ENCODE results near the gene PPM1B. TPM values are rescaled to one million over a fixed set of nuclear protein-coding genes. Genes with fewer than 3 reads are reported as not detected.

The PPM1B gene
- total RNA-seq, 4 donors from 2014 or later, result 14.9 to 53.8 (median 19.1) TPM

GRCh38 chr2:44187251-44187650, 18.6 kb downstream of the PPM1B start:
- peaks cover 0 to 46% (median 4%) of the 10 kb centered on the region in 3 donors for H3K4me1 ChIP-seq
- no peak for TF ChIP-seq POLR2A (IDR thresholded peaks at IDR 0.05)
- TF ChIP-seq, protein P1, sequence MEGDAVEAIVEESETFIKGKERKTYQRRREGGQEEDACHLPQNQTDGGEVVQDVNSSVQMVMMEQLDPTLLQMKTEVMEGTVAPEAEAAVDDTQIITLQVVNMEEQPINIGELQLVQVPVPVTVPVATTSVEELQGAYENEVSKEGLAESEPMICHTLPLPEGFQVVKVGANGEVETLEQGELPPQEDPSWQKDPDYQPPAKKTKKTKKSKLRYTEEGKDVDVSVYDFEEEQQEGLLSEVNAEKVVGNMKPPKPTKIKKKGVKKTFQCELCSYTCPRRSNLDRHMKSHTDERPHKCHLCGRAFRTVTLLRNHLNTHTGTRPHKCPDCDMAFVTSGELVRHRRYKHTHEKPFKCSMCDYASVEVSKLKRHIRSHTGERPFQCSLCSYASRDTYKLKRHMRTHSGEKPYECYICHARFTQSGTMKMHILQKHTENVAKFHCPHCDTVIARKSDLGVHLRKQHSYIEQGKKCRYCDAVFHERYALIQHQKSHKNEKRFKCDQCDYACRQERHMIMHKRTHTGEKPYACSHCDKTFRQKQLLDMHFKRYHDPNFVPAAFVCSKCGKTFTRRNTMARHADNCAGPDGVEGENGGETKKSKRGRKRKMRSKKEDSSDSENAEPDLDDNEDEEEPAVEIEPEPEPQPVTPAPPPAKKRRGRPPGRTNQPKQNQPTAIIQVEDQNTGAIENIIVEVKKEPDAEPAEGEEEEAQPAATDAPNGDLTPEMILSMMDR (IDR thresholded peaks at IDR 0.05), result no peak
- H3K36me3 ChIP-seq, result no peaks in the 10 kb centered on the region
- no peak overlapping the region for H3K27ac ChIP-seq
- H3K4me3 ChIP-seq, result no peak overlapping the region
- H3K9me3 ChIP-seq, result no peaks in the 10 kb centered on the region
- no peak for DNase-seq
- 76 to 93% methylated on average over 4 of the region's 4 CpGs for WGBS, 2 donors
- intact Hi-C loops (cut with DNase I), result no loop called here
- H3K27me3 ChIP-seq, result no peaks in the 10 kb centered on the region

GRCh38 chr2:44188696-44189095, 20.0 kb downstream of the PPM1B start:
- no peak overlapping the region for H3K27ac ChIP-seq
- H3K4me1 ChIP-seq, result peaks cover 0 to 43% (median 4%) of the 10 kb centered on the region in 3 donors
- intact Hi-C loops (cut with DNase I), result no loop called here
- H3K9me3 ChIP-seq, result no peaks in the 10 kb centered on the region
- no peaks in the 10 kb centered on the region for H3K36me3 ChIP-seq
- DNase-seq, result no peak
- 97 to 100% methylated on average over 2 to 3 of the region's 3 CpGs for WGBS, 2 donors
- TF ChIP-seq POLR2A (IDR thresholded peaks at IDR 0.05), result no peak
- TF ChIP-seq, protein P1 (IDR thresholded peaks at IDR 0.05), result no peak
- no peak overlapping the region for H3K4me3 ChIP-seq
- H3K27me3 ChIP-seq, result no peaks in the 10 kb centered on the region

GRCh38 chr2:44189104-44189503, 20.4 kb downstream of the PPM1B start:
- H3K27ac ChIP-seq, result no peak overlapping the region
- TF ChIP-seq, protein P1 (IDR thresholded peaks at IDR 0.05), result no peak
- no peak for TF ChIP-seq POLR2A (IDR thresholded peaks at IDR 0.05)
- WGBS, 2 donors, result 87 to 90% methylated on average over 4 of the region's 4 CpGs
- no peak for DNase-seq
- peaks cover 0 to 2% (median 0%) of the 10 kb centered on the region in 3 donors for H3K36me3 ChIP-seq
- no peaks in the 10 kb centered on the region for H3K9me3 ChIP-seq
- no peaks in the 10 kb centered on the region for H3K27me3 ChIP-seq
- peaks cover 0 to 38% (median 4%) of the 10 kb centered on the region in 3 donors for H3K4me1 ChIP-seq
- no peak overlapping the region for H3K4me3 ChIP-seq
- intact Hi-C loops (cut with DNase I), result no loop called here

DNA sequence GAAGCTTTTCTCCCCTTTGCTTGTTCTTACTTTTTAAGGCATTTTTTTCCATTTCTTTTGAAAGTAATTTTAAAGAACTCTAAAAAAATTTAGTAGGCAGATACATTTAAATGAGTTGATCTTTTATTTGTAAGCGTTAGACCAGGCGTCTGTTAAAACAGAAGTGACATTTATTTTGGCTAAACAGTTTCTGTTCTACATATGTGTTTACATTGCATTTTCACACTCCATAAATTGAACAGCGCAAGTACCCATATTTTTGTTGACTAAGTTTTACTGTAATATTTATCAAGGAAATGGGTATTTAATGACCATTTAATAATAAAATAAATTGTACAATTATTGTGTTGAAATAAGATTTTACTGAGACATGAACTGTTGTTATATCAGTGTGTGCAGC, 21.9 kb downstream of the PPM1B start:
- H3K4me1 ChIP-seq, result peaks cover 0 to 29% (median 4%) of the 10 kb centered on the region in 3 donors
- no peak overlapping the region for H3K27ac ChIP-seq
- H3K27me3 ChIP-seq, result no peaks in the 10 kb centered on the region
- intact Hi-C loops (cut with DNase I), result no loop called here
- TF ChIP-seq, protein P1 (IDR thresholded peaks at IDR 0.05), result no peak
- H3K4me3 ChIP-seq, result no peak overlapping the region
- DNase-seq, result no peak
- no peaks in the 10 kb centered on the region for H3K9me3 ChIP-seq
- peaks cover 0 to 13% (median 0%) of the 10 kb centered on the region in 3 donors for H3K36me3 ChIP-seq
- WGBS, 2 donors, result 89 to 92% methylated on average over 3 of the region's 3 CpGs

DNA sequence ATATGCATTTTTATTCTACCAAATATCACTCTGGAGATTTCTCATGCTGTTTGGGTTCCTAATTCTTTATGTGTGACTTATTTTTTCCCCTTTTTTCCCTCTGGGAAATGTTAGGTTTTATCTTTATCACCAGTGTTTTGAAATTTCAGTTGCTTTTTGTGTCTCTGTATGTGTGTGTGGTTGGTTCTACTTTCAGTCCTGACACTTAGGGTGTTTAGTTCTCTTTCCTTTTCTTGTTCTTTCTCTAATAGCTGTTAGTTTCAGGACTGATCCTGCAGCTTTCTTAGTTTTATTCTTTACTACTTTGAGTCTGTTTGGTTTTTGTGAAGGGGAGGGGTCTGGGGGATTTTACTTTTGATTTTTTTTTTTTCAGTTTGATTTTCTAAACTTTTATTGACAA, 23.1 kb downstream of the PPM1B start:
- TF ChIP-seq, protein P1 (IDR thresholded peaks at IDR 0.05), result no peak
- TF ChIP-seq POLR2A (IDR thresholded peaks at IDR 0.05), result no peak
- Histone ChIP-seq H3K27ac (no peak overlapping the region), H3K4me1 (peaks cover 0 to 18% (median 0%) of the 10 kb centered on the region in 3 donors), H3K27me3 (no peaks in the 10 kb centered on the region), H3K36me3 (peaks cover 0 to 13% (median 0%) of the 10 kb centered on the region in 3 donors), H3K9me3 (no peaks in the 10 kb centered on the region), H3K4me3 (no peak overlapping the region)
- no peak for DNase-seq
- intact Hi-C loops (cut with DNase I), result no loop called here

Measured in esophagus squamous epithelium (tissue), 5 donors.